Vagina (tissue), 2 donors: ENCODE results near the gene NRG3.

ENCODE experiments used
- POLR2A ChIP-seq, 2 donors: fragments of 450-650 bp; IDR thresholded peaks; one replicate each; pipeline ENCODE4 v1.6.1; 2017; ENCODE audit warnings: antibody characterized with exemption in 2 of 2, mild to moderate bottlenecking in 2 of 2, moderate library complexity in 2 of 2
- POLR2AphosphoS5 ChIP-seq, 2 donors: sonication (generic); formaldehyde crosslinking; IDR thresholded peaks; one replicate each; pipeline ENCODE4 v1.9.0; 2017; ENCODE audit warnings: antibody characterized with exemption in 2 of 2, mild to moderate bottlenecking in 2 of 2, low read depth in 1 of 2; ENCODE audit not compliant: insufficient read depth in 1 of 2
- TF ChIP-seq, protein P1 (sequence below), 3 experiments: fragments of 450-650 bp in 2 of 3; fragments of 200-600 bp in 1 of 3; sonication (generic) in 1 of 3; IDR thresholded peaks; one replicate each; pipeline ENCODE4 v1.5.1; 2017 to 2019; ENCODE audit warnings: antibody characterized with exemption in 3 of 3, mild to moderate bottlenecking in 2 of 3, moderate library complexity in 2 of 3

DNA sequence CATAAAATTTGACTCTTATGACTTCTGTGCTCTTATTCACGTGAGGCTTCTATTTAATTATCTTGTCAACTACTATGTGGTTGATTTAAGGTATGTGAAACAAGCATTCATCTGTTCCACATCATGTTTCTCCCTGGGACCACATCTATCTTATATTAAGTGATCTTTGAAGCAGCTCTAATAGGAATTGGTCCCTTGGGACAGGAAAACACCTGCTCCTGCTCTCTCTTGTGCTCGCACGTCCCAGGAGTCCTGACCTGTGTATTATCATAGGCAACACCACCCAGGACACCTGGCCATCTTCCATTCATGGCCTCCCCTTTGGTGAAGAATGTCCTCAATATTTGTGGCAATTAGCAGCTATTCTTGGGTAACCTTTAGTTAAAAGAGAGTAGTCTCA is 269.2 kb downstream of the NRG3 start:
- TF ChIP-seq, protein P1, sequence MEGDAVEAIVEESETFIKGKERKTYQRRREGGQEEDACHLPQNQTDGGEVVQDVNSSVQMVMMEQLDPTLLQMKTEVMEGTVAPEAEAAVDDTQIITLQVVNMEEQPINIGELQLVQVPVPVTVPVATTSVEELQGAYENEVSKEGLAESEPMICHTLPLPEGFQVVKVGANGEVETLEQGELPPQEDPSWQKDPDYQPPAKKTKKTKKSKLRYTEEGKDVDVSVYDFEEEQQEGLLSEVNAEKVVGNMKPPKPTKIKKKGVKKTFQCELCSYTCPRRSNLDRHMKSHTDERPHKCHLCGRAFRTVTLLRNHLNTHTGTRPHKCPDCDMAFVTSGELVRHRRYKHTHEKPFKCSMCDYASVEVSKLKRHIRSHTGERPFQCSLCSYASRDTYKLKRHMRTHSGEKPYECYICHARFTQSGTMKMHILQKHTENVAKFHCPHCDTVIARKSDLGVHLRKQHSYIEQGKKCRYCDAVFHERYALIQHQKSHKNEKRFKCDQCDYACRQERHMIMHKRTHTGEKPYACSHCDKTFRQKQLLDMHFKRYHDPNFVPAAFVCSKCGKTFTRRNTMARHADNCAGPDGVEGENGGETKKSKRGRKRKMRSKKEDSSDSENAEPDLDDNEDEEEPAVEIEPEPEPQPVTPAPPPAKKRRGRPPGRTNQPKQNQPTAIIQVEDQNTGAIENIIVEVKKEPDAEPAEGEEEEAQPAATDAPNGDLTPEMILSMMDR (IDR thresholded peaks at IDR 0.05) = no peak
- TF ChIP-seq POLR2A (IDR thresholded peaks at IDR 0.05) = no peak
- TF ChIP-seq POLR2AphosphoS5 (IDR thresholded peaks at IDR 0.05; ENCODE audit: insufficient read depth in 1 of 2, low read depth in 1 of 2) = no peak
